HG03520 (cell line): ENCODE measurements around the gene HK1.

ENCODE experiments used
- ATAC-seq: cut with Tn5 transposase; IDR thresholded peaks from one replicate; pipeline ENCODE4 v1.9.1; 2021; ENCODE audit warnings: mild to moderate bottlenecking, moderate library complexity; ENCODE audit not compliant: unreplicated experiment

Gene HK1

DNA sequence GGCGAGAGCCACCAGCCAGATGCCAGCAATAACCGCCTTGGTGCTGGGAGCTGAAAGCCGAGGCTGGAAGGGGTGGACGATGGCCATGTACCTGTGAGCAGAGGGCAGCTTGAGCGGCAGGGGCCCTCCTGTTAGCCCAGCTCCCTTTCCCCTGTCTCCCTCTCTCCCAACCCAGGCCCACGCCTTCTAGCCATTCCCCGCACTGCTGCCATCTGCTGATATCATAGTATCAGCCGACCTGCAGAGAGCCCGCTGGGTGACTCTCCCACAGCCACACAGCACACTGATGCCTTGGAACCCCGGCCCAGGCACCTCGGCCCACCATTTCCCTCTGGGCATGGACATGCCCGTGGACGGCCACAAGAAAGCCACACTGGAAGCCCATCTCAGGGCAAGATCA lies 136.8 kb downstream of the HK1 start:
- no peak for ATAC-seq

DNA sequence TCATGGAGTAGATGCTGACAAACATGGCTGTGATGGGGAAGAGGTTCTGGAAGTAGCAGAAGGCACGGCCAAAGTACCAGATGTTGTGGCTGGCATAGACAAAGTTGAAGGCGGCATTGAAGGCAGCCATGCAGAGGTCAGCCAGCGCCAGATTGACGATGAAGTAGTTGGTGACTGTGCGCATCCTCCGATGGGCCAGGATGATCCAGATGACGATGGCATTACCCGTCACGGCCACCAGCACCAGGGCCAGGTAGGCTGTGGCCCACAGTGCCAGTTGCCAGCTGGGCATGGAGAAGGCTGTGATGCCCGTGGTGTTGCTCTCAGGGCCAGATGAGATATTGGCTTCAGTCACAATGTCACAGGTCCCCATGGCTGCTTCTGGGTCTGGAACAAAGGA lies 137.7 kb downstream of the HK1 start:
- ATAC-seq, result no peak

DNA sequence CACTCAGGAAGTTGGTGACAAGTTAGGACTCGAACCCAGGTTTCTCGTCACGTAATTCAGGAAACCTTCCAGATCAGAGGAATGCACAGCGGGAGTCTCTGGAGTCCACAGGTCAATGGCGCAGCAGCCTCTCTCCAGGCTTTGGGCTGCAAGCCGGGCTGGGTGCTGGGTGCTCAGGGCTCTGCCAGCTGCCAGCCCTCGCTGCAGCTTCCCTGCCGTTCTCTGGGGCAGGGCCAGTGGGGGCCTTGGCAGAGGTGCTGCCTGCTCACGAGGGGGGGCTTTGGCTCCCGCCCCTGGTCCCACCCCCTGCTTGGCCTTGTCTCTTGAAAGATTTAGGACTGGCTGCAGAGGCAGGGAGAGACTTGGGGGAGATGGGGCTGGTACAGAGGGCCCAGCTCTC lies 138.4 kb downstream of the HK1 start, which contains the start of gene TACR2:
TACR2 (minus strand) TSS at position 224 of the 400 bp plus-strand sequence. CDS start 595 bp downstream, outside the sequence.
- no peak for ATAC-seq

DNA sequence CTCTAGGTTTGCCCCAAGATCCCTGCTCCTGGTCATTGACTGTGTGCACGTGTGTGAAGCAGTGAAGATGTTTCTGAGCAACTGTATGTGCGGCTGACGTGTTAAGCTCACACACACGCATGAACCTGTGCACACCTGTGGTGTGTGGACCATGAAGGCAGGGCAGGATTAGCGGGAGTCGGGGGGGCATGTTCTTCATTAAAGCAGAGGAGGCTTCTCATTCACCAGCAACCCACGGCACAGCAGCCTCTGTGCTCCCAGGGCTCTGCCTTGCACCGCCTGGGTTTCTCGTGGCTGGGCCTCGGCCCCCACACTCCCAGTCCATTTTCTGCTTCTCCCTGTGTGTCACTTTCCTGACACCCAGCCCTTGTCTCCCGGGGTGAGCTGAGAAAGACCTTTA lies 139.2 kb downstream of the HK1 start:
- ATAC-seq, result no peak

DNA sequence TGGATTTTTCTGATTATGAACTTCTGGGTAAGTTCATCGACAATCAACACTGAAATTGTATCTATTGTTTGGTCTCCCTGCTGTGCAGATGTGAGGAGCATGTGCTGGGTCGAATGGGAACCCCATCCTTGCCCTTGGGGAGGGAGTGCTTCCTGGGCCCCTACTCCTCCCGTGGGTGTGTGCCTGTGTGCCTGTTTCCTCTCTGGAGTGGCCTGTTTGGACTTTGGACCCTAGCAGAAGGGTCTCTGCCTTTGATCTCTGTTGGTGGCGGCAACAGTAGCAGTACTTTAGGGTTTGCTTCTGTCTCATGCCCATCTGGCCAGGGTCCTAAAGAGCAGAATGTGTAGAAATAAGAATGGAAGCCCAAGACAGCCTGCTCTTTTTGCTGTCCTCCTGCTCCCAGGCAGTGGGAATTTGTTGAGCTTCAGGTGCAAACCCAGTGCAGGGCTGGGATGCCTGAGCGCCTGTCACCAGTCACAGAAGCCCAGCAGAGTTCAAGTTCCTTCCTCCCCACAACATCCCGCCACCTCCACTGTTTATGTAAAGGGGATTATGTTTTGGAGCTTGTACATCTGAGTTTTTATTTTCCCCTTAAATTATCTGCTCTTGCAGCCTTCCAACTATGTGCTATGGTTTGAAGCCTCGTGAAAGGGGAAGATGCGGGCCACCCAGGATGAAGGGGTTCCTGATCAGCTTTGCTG lies 139.9 kb downstream of the HK1 start:
- no peak for ATAC-seq

- no peak for ATAC-seq
Observed at GRCh38 chr10:69419096-69419743, 140.9 kb downstream of the HK1 start.

DNA sequence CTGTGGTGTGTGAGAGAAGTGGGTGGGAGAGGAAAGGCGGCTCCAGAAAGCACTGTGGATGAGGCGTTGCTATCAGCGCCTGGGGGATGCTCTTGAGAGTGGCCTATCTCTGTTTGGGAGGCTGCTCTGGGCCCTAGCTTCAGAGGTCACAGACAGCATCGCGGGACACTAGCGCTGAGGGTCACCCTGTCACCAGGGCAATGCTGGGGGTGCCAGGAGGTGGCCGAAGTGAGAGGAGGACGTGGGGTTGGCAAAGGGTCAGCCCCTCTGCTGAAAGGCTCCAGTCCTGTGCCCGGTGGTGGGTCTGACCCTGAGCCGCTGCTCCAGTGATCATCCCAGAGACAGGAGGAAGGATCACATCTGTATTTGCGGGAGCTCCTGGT lies 141.4 kb downstream of the HK1 start:
- ATAC-seq, result no peak

DNA sequence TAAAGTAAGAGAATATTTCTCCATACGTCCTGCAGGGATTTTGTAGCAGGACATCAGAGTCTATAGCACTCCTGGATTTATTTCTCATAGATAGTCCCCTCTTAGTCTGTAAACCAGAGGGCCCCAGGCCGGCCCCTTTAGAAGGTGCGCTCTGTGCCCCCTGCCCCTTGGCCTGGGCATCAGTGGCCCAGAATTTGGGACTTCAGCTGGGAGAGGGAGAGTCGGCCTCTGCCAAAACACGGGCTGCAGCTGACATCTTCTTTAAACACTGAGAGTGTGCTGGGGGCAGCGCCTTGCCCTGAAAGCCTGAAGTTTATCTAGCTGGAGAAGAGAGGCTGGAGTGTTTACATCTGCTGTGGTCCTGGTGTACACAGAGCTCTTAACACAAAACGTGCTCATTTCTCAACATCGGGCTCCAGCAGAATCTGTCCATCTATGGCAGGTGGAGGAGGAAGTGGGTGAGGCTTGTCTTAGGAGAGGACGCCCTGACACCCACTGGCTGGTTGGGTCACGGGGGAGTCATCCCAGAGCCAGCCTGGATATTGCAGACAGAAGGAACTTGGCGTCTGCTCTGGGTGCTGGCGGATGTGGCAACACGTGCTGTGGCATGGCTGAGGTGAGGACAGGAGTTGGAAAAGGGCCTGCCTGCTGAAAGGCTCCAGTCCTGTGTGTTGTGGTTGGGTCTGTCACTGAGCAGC lies 143.5 kb downstream of the HK1 start:
- ATAC-seq, result no peak

GRCh38 chr10:69422676-69423075 lies 144.4 kb downstream of the HK1 start:
- ATAC-seq, result no peak

GRCh38 chr10:69425041-69425440 lies 146.7 kb downstream of the HK1 start:
- no peak for ATAC-seq

DNA sequence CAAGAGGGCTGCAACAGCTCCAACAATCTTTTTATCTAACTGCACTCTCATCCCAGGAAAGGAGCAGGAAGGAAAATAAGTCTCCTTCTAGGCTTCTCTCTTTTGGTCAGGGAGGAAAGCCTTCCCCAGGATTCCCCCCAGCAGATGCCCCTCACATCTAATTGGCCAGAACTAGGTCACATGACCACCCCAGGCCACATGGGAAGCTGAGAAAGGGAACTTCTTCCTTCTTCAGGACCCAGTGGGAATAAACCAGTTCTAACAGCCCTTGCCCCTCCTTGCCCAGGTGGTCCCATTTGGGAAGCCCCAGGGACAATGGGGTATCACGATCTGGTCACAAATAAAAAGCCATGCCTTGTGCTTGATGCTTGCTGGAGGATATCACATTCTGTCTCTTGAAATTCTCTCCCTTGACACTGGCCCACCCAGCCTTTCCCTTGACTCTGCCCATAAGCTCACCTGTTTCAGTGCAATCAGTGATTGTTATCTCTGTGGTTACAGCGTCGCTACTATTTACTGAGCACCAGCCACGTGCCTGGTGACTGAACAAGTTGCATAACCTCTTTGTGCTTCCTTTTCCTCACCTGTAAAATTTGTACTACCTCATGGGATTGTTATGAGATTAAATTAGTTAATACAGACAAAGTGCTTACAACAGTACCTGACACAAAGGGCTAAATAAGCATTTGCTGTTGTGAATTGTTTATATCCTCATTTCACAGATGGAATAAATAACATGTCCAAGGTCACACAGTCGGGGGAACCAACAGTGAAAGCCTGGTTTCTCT lies 147.4 kb downstream of the HK1 start:
- no peak for ATAC-seq

GRCh38 chr10:69426376-69426727 lies 148.1 kb downstream of the HK1 start:
- no peak for ATAC-seq

GRCh38 chr10:69428165-69428564 lies 149.9 kb downstream of the HK1 start:
- no peak for ATAC-seq

DNA sequence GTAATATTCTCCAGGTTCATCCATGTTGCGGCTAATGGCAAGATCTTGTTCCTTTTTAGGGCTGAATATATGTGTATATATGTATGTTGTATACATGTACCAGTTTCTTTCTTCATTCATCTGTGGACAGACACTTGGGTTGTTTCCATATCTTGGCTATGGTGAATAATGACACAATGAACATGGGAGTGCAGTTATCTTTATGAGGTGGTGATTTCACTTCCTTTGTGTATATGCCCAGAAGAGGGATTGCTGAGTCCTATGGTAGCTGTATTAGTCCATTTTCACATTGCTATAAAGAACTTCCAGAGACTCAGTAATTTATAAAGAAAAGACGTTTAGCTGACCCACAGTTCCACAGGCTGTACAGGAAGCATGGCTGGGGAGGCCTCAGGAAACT lies 155.9 kb downstream of the HK1 start:
- no peak for ATAC-seq

DNA sequence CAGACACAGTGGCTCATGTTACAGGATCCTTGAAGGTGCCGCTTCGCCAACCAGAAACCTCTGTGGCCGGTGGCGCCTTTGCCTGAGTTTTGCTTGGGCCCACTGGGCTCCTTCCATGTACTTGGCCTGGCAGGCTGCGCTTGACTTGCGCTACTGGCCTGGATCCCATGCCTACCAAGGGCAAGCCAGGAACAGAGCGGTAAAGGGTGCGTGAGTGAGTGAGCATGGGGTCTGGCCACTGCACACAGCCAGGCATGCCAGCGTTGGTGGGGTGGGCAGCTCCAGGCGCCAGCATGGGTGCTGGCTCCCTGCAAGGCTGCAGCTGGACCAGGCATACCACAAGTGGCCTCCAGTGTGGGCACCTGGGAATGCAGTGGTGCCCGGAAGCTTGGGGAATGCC lies 156.6 kb downstream of the HK1 start:
- ATAC-seq, result no peak

GRCh38 chr10:69435966-69436520 lies 157.7 kb downstream of the HK1 start:
- no peak for ATAC-seq

- no peak for ATAC-seq
Observed at GRCh38 chr10:69437321-69438259, 159.3 kb downstream of the HK1 start.

DNA sequence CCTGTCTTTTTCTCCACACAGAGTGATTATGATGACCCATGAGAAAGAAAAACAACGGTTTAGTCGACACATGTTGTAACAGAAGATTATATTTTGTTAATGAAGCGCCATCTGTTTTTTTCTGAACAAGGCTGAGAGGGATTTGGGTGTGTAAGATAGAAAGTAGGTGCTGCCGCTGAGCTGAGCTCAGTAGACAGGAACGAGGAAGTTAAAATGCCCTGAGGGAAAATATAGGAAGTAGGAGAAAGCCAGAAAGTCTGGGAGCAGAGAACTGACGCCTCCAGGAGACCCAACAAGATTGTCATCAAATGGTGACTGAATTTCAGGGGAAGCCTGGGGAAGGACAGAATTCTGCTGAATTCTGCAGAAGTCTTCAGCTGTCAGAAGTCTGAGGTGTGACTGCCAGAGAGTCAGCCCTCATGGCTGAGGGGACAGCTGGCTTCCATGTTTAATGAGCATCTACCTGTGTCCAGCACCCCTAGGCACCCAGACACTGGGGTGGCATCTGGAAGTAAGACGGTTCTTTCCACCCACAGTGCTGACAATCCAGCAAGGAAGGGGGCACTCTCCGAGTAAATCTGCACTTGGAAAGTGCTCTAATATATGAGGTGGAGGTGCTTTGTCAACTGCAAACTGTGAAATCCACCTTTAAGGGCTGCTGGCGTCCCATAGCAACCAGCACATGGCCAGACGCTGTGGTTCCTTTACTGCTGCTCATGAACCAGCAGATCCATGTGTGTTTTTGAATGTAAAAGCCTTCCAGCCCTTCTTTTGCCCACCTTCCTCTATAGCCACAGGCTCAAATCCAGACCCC lies 160.4 kb downstream of the HK1 start:
- no peak for ATAC-seq

- ATAC-seq, result no peak
Observed at GRCh38 chr10:69439350-69439739, 161.0 kb downstream of the HK1 start.
